Posterior cingulate gyrus (tissue), 11 donors: Measurements from ENCODE around the gene TDRD1.

Source experiments
- DNase-seq, 10 donors: peaks; one replicate each; pipeline versions ENCODE4 v3.0.0 to v3.0.0-alpha.2; 2020 to 2021; ENCODE audit warnings: mixed read lengths in 3 of 10
- intact Hi-C: fragments of 100-400 bp; cut with DNase I; formaldehyde crosslinking; loops from one replicate; pipeline ENCODE4 v1.15.1; 2023

The TDRD1 gene

GRCh38 chr10:114173921-114174694, 5.0 kb upstream of the TDRD1 start, which contains the start of gene CCDC186:
TSS of gene CCDC186 (minus strand) at chr10:114174203. CDS start at chr10:114163268, 10,935 bp downstream.
- intact Hi-C loops: loop anchor here (5.0 kb wide), 1 partner anchor 322 kb away; the partner anchor contains the start of genes DCLRE1A and NHLRC2
- DNase-seq: peak; percentile 87 to 100 (median 95)

DNA sequence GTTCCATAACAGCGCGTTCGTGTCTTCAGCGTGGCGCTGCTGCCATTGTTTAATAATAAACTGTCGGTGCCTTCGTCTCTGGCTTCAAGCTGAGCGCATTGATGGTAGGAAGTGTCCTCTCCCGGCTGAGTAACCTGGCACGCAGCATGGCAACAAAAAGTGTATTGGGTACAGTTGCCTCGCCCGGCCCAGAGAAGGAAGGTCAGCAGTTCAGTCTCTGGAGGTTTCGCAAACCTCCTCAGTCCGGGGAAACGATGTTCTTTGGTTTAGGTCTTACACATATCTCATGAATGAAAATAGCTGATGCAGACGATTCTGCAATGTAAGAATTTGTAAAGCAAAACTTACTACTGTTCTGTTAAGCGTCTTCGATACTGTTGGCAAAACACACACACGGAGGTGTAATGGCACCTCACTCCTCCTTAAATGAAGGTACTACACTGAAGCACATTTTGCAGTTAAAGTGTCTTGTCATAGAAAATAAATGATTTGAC, 4.4 kb upstream of the TDRD1 start:
- DNase-seq: peak in 7 of 10 donors; percentile 12 to 84 (median 24)
- intact Hi-C loops: loop anchor here (5.0 kb wide), 1 partner anchor 322 kb away; the partner anchor contains the start of genes DCLRE1A and NHLRC2

GRCh38 chr10:114175667-114176066, 3.5 kb upstream of the TDRD1 start:
- intact Hi-C loops: no loop called here
- no peak for DNase-seq

DNA sequence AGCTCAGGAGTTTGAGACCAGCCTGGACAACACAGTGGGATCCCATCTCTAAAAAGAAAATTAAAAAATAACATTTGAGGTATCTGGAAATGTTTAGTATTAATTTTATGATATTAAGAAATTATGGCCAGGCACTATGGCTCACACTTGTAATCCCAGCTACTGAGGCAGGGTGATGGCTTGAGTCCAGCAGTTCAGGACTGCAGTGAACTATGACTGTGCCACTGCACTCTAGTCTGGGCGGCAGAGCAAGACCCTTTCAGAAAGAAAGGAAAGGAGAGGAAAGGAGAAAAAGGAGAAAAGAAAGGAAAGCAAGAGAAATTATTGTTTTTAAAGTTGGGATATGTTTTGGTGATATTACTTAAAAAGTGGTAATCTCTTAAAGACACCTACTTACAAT, 2.6 kb upstream of the TDRD1 start:
- intact Hi-C loops: no loop called here

DNA sequence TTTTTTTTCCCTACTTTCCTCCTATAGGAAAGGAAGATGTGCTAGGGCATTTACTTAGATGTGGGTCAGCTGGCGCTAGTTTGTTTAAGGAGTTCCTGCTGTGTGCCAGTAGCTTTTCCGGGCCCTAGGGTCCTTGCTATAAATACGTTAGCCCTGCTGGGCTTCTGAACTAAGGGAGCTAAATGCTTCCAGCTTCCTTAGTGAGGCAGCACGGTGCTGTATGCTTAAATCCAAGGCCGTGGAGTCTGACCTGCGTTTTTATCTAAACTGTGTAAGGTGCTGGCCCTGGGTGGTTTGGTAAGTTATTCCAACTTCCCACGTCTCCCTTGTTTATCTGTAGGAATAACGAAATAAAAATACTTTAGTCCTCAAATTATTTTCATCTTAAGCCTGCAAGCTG, 594 bp downstream of the TDRD1 start:
- DNase-seq: no peak
- intact Hi-C loops: no loop called here

More for the DNA sequence above, 2.6 kb upstream of the TDRD1 start:
- no peak for DNase-seq

- no peak for DNase-seq
- intact Hi-C loops: no loop called here
These were observed 1.8 kb downstream of the TDRD1 start for GRCh38 chr10:114180937-114181336.

DNA sequence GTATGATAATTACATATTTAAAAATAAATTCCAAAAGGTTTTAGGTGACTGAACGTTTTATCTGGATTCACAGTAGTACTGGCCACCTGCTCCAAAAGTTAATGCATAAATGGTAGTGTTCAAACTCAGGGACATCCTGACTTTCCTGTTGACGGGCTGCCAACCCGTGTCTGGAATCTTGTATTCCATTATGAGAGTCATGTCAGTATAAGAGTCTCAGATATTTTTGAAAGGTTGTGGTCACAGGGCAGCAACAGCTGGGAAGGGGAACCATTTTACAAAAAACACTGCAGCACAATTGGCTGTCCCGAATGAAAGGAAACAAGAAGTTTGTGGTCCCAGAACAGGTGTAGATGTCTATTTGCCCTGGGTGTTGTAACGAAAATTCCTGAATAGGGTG, 2.8 kb downstream of the TDRD1 start:
- no peak for DNase-seq
- intact Hi-C loops: no loop called here

GRCh38 chr10:114183563-114183962, 4.4 kb downstream of the TDRD1 start:
- no peak for DNase-seq
- intact Hi-C loops: no loop called here

GRCh38 chr10:114184276-114184675, 5.1 kb downstream of the TDRD1 start:
- DNase-seq: no peak
- intact Hi-C loops: no loop called here

DNA sequence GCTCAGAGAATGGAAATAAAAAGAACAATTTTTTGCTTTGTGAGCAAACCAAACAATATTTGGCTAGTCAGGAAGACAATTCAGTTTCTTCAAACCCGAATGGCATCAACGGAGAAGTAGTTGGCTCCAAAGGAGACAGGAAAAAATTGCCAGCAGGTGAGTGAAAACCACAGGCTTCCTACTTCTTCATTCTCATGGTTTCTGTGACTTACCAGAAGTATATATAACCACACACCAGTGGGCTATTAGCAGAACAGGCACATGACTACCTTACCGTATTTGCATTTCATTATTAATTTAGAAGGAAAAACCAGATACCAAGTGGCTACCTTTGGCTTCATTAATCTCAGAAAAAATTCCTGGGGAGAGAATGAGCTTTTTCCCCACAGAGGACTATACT, 8.8 kb downstream of the TDRD1 start:
- intact Hi-C loops: no loop called here
- DNase-seq: no peak

- intact Hi-C loops: no loop called here
- no peak for DNase-seq
These were observed 9.7 kb downstream of the TDRD1 start for GRCh38 chr10:114188900-114189299.

- DNase-seq: no peak
- intact Hi-C loops: no loop called here
These were observed 10.5 kb downstream of the TDRD1 start for GRCh38 chr10:114189700-114190099.

GRCh38 chr10:114195079-114195478, 15.9 kb downstream of the TDRD1 start:
- no peak for DNase-seq
- intact Hi-C loops: no loop called here

DNA sequence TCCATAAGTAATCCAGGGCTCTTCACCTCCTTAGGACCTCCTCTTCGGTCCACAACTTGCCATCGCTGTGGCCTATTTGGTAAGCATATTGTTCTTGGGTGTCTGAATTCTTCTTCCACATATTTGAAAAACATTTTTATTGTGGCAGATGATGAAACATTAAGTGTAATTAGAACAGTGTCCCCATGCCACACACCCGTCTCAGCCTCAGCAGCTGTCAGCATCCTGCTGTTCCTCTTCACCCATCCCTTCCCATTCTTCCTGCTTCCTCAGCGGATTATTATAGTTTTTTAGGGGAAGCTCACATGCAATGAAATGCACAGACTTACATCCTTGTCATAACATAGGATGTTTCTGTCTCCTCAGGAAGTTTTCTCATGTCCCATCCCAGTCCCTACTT, 20.1 kb downstream of the TDRD1 start:
- intact Hi-C loops: no loop called here

DNA sequence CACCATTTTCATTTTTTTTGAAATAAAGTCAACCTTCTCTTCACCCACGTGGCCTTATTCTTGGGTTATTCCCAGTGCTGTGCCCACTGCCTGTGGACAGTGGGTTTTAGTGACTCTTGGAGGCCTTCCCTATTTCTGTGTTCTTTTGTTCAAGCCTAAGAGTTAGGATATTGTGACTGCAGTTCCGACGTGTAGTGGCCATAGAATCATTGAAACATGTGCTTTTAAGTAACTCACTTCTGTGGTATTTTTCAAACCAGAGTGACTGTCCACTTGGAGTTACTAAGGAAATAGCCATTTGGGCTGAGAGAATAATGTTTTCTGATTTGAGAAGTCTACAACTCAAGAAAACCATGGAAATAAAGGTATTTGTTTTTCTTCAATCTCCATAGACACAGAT, 23.7 kb downstream of the TDRD1 start:
- DNase-seq: no peak
- intact Hi-C loops: no loop called here

More for the DNA sequence above, 20.1 kb downstream of the TDRD1 start:
- no peak for DNase-seq

DNA sequence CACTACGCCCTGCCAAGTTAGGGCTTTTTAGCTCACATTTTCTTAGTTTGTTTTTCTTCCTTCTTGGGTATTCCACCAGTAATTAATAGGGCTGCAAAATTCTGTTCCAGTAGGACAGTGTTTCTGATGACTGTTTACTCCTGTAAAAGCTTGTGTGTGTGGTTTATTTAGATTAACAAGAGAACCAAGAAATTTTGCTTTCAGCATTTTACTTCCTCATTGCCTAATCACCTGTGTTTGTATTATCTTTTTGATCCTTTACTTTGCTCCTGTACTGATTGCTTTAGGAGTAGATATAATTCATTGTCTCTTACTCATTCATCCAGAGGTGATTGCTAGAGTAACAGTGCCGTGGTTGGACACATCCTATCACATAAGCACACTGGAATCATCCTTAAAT, 27.7 kb downstream of the TDRD1 start:
- intact Hi-C loops: no loop called here
- DNase-seq: no peak

DNA sequence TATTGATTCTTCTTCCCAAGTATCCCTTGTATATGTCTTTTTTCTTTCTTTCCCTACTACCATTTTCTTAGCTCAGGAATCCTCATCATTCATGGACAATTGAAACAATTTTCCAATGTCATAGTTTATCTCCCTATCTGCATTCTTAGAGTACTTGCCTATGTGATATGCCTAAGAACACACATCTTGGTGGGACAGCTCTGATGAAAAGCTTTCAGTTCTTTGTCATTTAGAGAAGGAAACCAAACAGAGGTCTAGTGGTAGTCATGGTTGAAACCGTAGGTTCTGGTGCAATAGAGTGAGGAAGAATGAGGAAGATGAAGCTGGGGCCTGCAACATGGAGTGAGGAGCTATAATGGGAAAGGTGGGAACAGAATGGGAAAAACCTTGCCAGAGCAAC, 28.2 kb downstream of the TDRD1 start:
- intact Hi-C loops: no loop called here
- DNase-seq: no peak

GRCh38 chr10:114208351-114208750, 29.2 kb downstream of the TDRD1 start:
- intact Hi-C loops: no loop called here
- no peak for DNase-seq

DNA sequence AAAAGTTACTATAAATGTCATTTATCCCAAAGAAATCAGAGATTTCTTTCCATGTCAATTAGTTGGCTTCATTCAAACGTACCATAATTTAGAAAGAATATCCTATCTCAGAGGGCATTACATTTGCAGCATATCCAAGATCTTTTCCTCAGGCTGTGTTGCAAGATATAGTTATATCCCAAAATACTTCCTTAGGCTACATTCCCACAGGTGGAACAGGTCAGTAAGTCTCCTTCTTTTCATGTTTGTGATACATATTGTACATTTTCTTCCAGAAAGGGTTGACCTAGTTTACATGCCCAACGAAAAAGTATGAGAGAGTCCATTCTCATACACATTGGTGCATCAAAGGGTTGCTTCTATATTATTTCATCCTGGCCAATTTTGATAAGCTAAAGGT, 33.0 kb downstream of the TDRD1 start:
- no peak for DNase-seq

GRCh38 chr10:114215033-114215432, 35.9 kb downstream of the TDRD1 start:
- DNase-seq: no peak
- intact Hi-C loops: no loop called here

More for the DNA sequence above, 33.0 kb downstream of the TDRD1 start:
- intact Hi-C loops: no loop called here

DNA sequence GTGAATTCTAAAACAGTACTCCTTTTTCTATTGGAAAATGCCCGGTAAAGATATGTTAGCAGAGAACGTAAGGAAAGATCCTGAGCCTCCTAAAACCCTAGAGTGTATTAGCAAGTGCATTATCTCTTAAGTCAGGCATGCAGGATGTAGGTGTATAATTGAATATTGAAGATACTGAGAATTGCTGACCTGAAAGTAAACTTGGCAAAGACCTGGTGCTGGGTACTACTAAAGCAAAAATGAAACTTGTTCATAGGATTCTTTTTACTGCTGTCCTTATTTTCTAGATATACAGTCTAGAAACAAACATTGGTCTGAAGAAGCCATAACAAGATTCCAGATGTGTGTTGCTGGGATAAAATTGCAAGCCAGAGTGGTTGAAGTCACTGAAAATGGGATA, 41.1 kb downstream of the TDRD1 start:
- no peak for DNase-seq
- intact Hi-C loops: no loop called here

DNA sequence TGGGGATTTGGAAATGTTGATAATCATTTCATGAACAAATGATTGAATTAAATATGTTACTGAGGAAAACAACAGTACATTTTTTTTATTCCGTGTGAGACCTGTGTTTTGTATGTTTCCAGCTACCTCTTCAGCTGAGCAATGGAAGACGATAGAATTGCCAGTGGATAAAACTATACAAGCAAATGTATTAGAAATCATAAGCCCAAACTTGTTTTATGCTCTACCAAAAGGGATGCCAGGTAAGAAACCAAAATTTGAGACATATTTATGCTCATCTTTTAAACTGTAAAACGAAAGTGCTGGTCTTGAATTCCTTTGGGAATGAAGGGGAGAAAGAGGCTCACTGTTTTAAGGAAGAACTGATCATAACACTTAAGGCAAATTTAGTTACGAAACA, 42.1 kb downstream of the TDRD1 start:
- intact Hi-C loops: no loop called here
- DNase-seq: no peak
